KMS-11 (cell line): ENCODE results near the gene NPC1.

ENCODE experiments used
- H2AFZ ChIP-seq: fragments of 200-600 bp; sonication (generic); 2 replicates; pipeline ENCODE4 v1.6.1; 2016; ENCODE audit warnings: antibody characterized with exemption, mixed run types, low read depth
- H3K27ac ChIP-seq: fragments of 200-600 bp; sonication (generic); 2 replicates; pipeline ENCODE4 v1.6.1; 2016; ENCODE audit warnings: mild to moderate bottlenecking, mixed run types
- H3K27me3 ChIP-seq: fragments of 200-600 bp; sonication (generic); 2 replicates; pipeline ENCODE4 v1.6.1; 2017; ENCODE audit warnings: mild to moderate bottlenecking, low read depth, mixed run types, moderate library complexity; ENCODE audit not compliant: insufficient read depth
- H3K36me3 ChIP-seq: fragments of 200-600 bp; sonication (generic); 2 replicates; pipeline ENCODE4 v1.6.1; 2017; ENCODE audit warnings: mild to moderate bottlenecking, mixed run types; ENCODE audit not compliant: insufficient read depth
- H3K4me1 ChIP-seq: fragments of 200-600 bp; sonication (generic); 2 replicates; pipeline ENCODE4 v1.6.1; 2016; ENCODE audit warnings: mild to moderate bottlenecking, low read depth, mixed run types; ENCODE audit not compliant: poor library complexity, severe bottlenecking
- H3K4me2 ChIP-seq: fragments of 200-600 bp; sonication (generic); 2 replicates; pipeline ENCODE4 v1.7.0; 2016; ENCODE audit warnings: mild to moderate bottlenecking, mixed run types
- H3K4me3 ChIP-seq: fragments of 200-600 bp; sonication (generic); IDR thresholded peaks from 2 replicates; pipeline ENCODE4 v1.6.1; 2017; ENCODE audit warnings: low read depth, low read length, mixed read lengths; ENCODE audit not compliant: insufficient read depth
- H3K79me2 ChIP-seq: fragments of 200-600 bp; sonication (generic); 2 replicates; pipeline ENCODE4 v1.6.1; 2016; ENCODE audit warnings: low read depth, mixed run types; ENCODE audit not compliant: insufficient read depth
- H3K9ac ChIP-seq: fragments of 200-600 bp; sonication (generic); 2 replicates; pipeline ENCODE4 v1.6.1; 2016; ENCODE audit warnings: mild to moderate bottlenecking, mixed run types
- H4K20me1 ChIP-seq: fragments of 200-600 bp; sonication (generic); 2 replicates; pipeline ENCODE4 v1.6.1; 2016; ENCODE audit warnings: mild to moderate bottlenecking, mixed run types; ENCODE audit not compliant: insufficient read depth
- CTCF ChIP-seq: fragments of 200-600 bp; sonication (generic); conservative IDR thresholded peaks from 2 replicates; pipeline ENCODE4 v1.6.1; 2017; ENCODE audit warnings: low read depth, mild to moderate bottlenecking, antibody characterized with exemption, low read length, moderate library complexity, mixed read lengths

NPC1 gene

GRCh38 chr18:23556145-23556780 is 30.0 kb downstream of the NPC1 start:
- no peaks in the 10 kb centered on the region for H3K4me1 ChIP-seq
- peaks cover 7% of the 10 kb centered on the region; the same call in 1 of the 2 replicates for H3K36me3 ChIP-seq
- no peak overlapping the region for H2AFZ ChIP-seq
- no peaks in the 10 kb centered on the region for H4K20me1 ChIP-seq
- no peak overlapping the region for H3K9ac ChIP-seq
- no peaks in the 10 kb centered on the region for H3K79me2 ChIP-seq
- no peak overlapping the region for H3K4me2 ChIP-seq
- H3K4me3 ChIP-seq = no peak overlapping the region
- H3K27me3 ChIP-seq = no peaks in the 10 kb centered on the region
- TF ChIP-seq CTCF = no peak
- no peak overlapping the region for H3K27ac ChIP-seq

GRCh38 chr18:23553887-23554286 is 32.4 kb downstream of the NPC1 start:
- Histone ChIP-seq H2AFZ (no peak overlapping the region), H3K4me3 (no peak overlapping the region), H3K9ac (no peak overlapping the region), H3K27me3 (no peaks in the 10 kb centered on the region), H3K4me1 (no peaks in the 10 kb centered on the region), H3K4me2 (no peak overlapping the region), H4K20me1 (no peaks in the 10 kb centered on the region), H3K36me3 (peaks cover 7% of the 10 kb centered on the region; the same call in 1 of the 2 replicates), H3K79me2 (no peaks in the 10 kb centered on the region), H3K27ac (no peak overlapping the region)
- no peak for TF ChIP-seq CTCF

GRCh38 chr18:23552505-23552904 is 33.8 kb downstream of the NPC1 start:
- no peak overlapping the region for H3K27ac ChIP-seq
- H2AFZ ChIP-seq = no peak overlapping the region
- no peaks in the 10 kb centered on the region for H3K4me1 ChIP-seq
- no peaks in the 10 kb centered on the region for H3K27me3 ChIP-seq
- no peak overlapping the region for H3K9ac ChIP-seq
- no peak overlapping the region for H3K4me3 ChIP-seq
- H4K20me1 ChIP-seq = no peaks in the 10 kb centered on the region
- peaks cover 7% of the 10 kb centered on the region; the same call in 1 of the 2 replicates for H3K36me3 ChIP-seq
- H3K79me2 ChIP-seq = no peaks in the 10 kb centered on the region
- no peak overlapping the region for H3K4me2 ChIP-seq
- TF ChIP-seq CTCF = no peak

- no peak overlapping the region for H3K4me2 ChIP-seq
- no peak overlapping the region for H3K27ac ChIP-seq
- H4K20me1 ChIP-seq = no peaks in the 10 kb centered on the region
- H3K4me1 ChIP-seq = peaks cover 3% of the 10 kb centered on the region
- TF ChIP-seq CTCF = no peak
- H3K9ac ChIP-seq = no peak overlapping the region
- no peaks in the 10 kb centered on the region for H3K27me3 ChIP-seq
- no peak overlapping the region for H3K4me3 ChIP-seq
- H3K79me2 ChIP-seq = no peaks in the 10 kb centered on the region
- peaks cover 7% of the 10 kb centered on the region; the same call in 1 of the 2 replicates for H3K36me3 ChIP-seq
- no peak overlapping the region for H2AFZ ChIP-seq
Measured at GRCh38 chr18:23551978-23552377, 34.3 kb downstream of the NPC1 start.
